ENCODE data around the gene TXNDC8.

DNA sequence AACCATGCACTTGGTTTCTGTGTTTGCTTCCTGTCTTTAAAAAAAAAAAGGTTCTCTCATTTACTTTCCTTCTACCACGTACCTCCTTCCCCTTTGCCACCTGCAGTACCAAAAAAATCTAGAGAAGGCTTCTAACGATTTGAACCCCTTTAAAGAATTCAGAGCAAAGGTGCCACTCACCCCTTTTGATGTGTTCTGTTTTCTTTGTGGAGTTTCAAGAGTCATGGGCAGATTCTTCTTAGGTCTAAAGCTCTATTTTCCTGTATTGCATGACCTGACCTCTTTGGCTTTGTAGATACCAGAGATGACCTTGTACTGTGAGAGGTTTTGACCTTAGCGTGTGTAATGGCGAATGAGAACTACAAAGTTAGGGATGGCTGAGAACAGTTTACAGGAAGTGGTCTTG is 29.0 kb downstream of the TXNDC8 start:
- TF ChIP-seq, protein P1, sequence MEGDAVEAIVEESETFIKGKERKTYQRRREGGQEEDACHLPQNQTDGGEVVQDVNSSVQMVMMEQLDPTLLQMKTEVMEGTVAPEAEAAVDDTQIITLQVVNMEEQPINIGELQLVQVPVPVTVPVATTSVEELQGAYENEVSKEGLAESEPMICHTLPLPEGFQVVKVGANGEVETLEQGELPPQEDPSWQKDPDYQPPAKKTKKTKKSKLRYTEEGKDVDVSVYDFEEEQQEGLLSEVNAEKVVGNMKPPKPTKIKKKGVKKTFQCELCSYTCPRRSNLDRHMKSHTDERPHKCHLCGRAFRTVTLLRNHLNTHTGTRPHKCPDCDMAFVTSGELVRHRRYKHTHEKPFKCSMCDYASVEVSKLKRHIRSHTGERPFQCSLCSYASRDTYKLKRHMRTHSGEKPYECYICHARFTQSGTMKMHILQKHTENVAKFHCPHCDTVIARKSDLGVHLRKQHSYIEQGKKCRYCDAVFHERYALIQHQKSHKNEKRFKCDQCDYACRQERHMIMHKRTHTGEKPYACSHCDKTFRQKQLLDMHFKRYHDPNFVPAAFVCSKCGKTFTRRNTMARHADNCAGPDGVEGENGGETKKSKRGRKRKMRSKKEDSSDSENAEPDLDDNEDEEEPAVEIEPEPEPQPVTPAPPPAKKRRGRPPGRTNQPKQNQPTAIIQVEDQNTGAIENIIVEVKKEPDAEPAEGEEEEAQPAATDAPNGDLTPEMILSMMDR (IDR thresholded peaks at IDR 0.05) = no peak
- no peak for TF ChIP-seq EP300 (IDR thresholded peaks at IDR 0.05)
- no peak for TF ChIP-seq POLR2A (IDR thresholded peaks at IDR 0.05)
- TF ChIP-seq POLR2AphosphoS5 (IDR thresholded peaks at IDR 0.05) = no peak

Data from stomach (tissue), 4 donors.